ENCODE results near the gene VAPA.

The VAPA gene

GRCh38 chr18:9992973-9993520, 79.2 kb downstream of the VAPA start:
- H3K4me1 Mint-ChIP-seq (ENCODE audit: low read depth), result no peaks in the 10 kb centered on the region
- peaks cover 4% of the 10 kb centered on the region for H3K9me3 Mint-ChIP-seq
- DNase-seq (ENCODE audit: low spot score), result no peak
- H3K4me3 Mint-ChIP-seq, result no peak overlapping the region
- H3K27ac Mint-ChIP-seq, result no peak overlapping the region
- H3K27me3 Mint-ChIP-seq (ENCODE audit: low read depth), result peaks cover 3% of the 10 kb centered on the region
- no peaks in the 10 kb centered on the region for H3K36me3 Mint-ChIP-seq (ENCODE audit: low read depth)

- Mint-ChIP-seq H3K27me3 (ENCODE audit: low read depth) (peaks cover 3% of the 10 kb centered on the region), H3K36me3 (ENCODE audit: low read depth) (no peaks in the 10 kb centered on the region), H3K4me1 (ENCODE audit: low read depth) (no peaks in the 10 kb centered on the region), H3K4me3 (no peak overlapping the region), H3K9me3 (peaks cover 9% of the 10 kb centered on the region), H3K27ac (no peak overlapping the region)
- no peak for DNase-seq (ENCODE audit: low spot score)
Measured at GRCh38 chr18:9993521-9994025, 79.8 kb downstream of the VAPA start.

- no peak for DNase-seq (ENCODE audit: low spot score)
- Mint-ChIP-seq H3K36me3 (ENCODE audit: low read depth) (no peaks in the 10 kb centered on the region), H3K27ac (no peak overlapping the region), H3K9me3 (peaks cover 11% of the 10 kb centered on the region), H3K4me3 (no peak overlapping the region), H3K27me3 (ENCODE audit: low read depth) (peaks cover 3% of the 10 kb centered on the region), H3K4me1 (ENCODE audit: low read depth) (no peaks in the 10 kb centered on the region)
Measured at GRCh38 chr18:9994026-9994570, 80.3 kb downstream of the VAPA start.

- DNase-seq (ENCODE audit: low spot score), result no peak
- Mint-ChIP-seq H3K4me3 (no peak overlapping the region), H3K4me1 (ENCODE audit: low read depth) (no peaks in the 10 kb centered on the region), H3K27ac (no peak overlapping the region), H3K9me3 (peaks cover 16% of the 10 kb centered on the region), H3K36me3 (ENCODE audit: low read depth) (no peaks in the 10 kb centered on the region), H3K27me3 (ENCODE audit: low read depth) (peaks cover 3% of the 10 kb centered on the region)
Measured at GRCh38 chr18:9994701-9995235, 81.0 kb downstream of the VAPA start.

GRCh38 chr18:9995631-9996030, 81.8 kb downstream of the VAPA start:
- H3K36me3 Mint-ChIP-seq (ENCODE audit: low read depth), result no peaks in the 10 kb centered on the region
- no peak overlapping the region for H3K4me3 Mint-ChIP-seq
- H3K27me3 Mint-ChIP-seq (ENCODE audit: low read depth), result peaks cover 6% of the 10 kb centered on the region
- H3K9me3 Mint-ChIP-seq, result peaks cover 16% of the 10 kb centered on the region
- DNase-seq (ENCODE audit: low spot score), result no peak
- H3K4me1 Mint-ChIP-seq (ENCODE audit: low read depth), result no peaks in the 10 kb centered on the region
- H3K27ac Mint-ChIP-seq, result no peak overlapping the region

GRCh38 chr18:9996094-9996493, 82.3 kb downstream of the VAPA start:
- peaks cover 6% of the 10 kb centered on the region for H3K27me3 Mint-ChIP-seq (ENCODE audit: low read depth)
- H3K4me3 Mint-ChIP-seq, result no peak overlapping the region
- no peaks in the 10 kb centered on the region for H3K4me1 Mint-ChIP-seq (ENCODE audit: low read depth)
- no peaks in the 10 kb centered on the region for H3K36me3 Mint-ChIP-seq (ENCODE audit: low read depth)
- peaks cover 16% of the 10 kb centered on the region for H3K9me3 Mint-ChIP-seq
- DNase-seq (ENCODE audit: low spot score), result no peak
- no peak overlapping the region for H3K27ac Mint-ChIP-seq

- Mint-ChIP-seq H3K27me3 (ENCODE audit: low read depth) (peaks cover 8% of the 10 kb centered on the region), H3K36me3 (ENCODE audit: low read depth) (no peaks in the 10 kb centered on the region), H3K4me1 (ENCODE audit: low read depth) (no peaks in the 10 kb centered on the region), H3K4me3 (no peak overlapping the region), H3K9me3 (peaks cover 16% of the 10 kb centered on the region), H3K27ac (no peak overlapping the region)
- no peak for DNase-seq (ENCODE audit: low spot score)
Measured at GRCh38 chr18:9997711-9998110, 83.9 kb downstream of the VAPA start.

- Mint-ChIP-seq H3K4me3 (no peak overlapping the region), H3K4me1 (ENCODE audit: low read depth) (no peaks in the 10 kb centered on the region), H3K27ac (no peak overlapping the region), H3K27me3 (ENCODE audit: low read depth) (peaks cover 8% of the 10 kb centered on the region), H3K36me3 (ENCODE audit: low read depth) (no peaks in the 10 kb centered on the region), H3K9me3 (peaks cover 16% of the 10 kb centered on the region)
- DNase-seq (ENCODE audit: low spot score), result no peak
Measured at GRCh38 chr18:9998330-9998729, 84.5 kb downstream of the VAPA start.

- DNase-seq (ENCODE audit: low spot score), result no peak
- no peak overlapping the region for H3K27ac Mint-ChIP-seq
- peaks cover 5% of the 10 kb centered on the region for H3K27me3 Mint-ChIP-seq (ENCODE audit: low read depth)
- no peaks in the 10 kb centered on the region for H3K4me1 Mint-ChIP-seq (ENCODE audit: low read depth)
- H3K9me3 Mint-ChIP-seq, result peaks cover 16% of the 10 kb centered on the region
- no peak overlapping the region for H3K4me3 Mint-ChIP-seq
- H3K36me3 Mint-ChIP-seq (ENCODE audit: low read depth), result no peaks in the 10 kb centered on the region
Measured at GRCh38 chr18:10002280-10002679, 88.5 kb downstream of the VAPA start.

- Mint-ChIP-seq H3K27me3 (ENCODE audit: low read depth) (peaks cover 5% of the 10 kb centered on the region), H3K4me3 (no peak overlapping the region), H3K36me3 (ENCODE audit: low read depth) (no peaks in the 10 kb centered on the region), H3K27ac (no peak overlapping the region), H3K4me1 (ENCODE audit: low read depth) (no peaks in the 10 kb centered on the region), H3K9me3 (peaks cover 10% of the 10 kb centered on the region)
- DNase-seq (ENCODE audit: low spot score), result no peak
Measured at GRCh38 chr18:10003281-10003680, 89.5 kb downstream of the VAPA start.

- Mint-ChIP-seq H3K9me3 (peaks cover 6% of the 10 kb centered on the region), H3K4me1 (ENCODE audit: low read depth) (no peaks in the 10 kb centered on the region), H3K36me3 (ENCODE audit: low read depth) (no peaks in the 10 kb centered on the region), H3K27ac (no peak overlapping the region), H3K4me3 (no peak overlapping the region), H3K27me3 (ENCODE audit: low read depth) (peaks cover 5% of the 10 kb centered on the region)
- no peak for DNase-seq (ENCODE audit: low spot score)
Measured at GRCh38 chr18:10003866-10004265, 90.0 kb downstream of the VAPA start.

- H3K9me3 Mint-ChIP-seq, result no peaks in the 10 kb centered on the region
- H3K27ac Mint-ChIP-seq, result no peak overlapping the region
- no peak for DNase-seq (ENCODE audit: low spot score)
- no peak overlapping the region for H3K4me3 Mint-ChIP-seq
- H3K27me3 Mint-ChIP-seq (ENCODE audit: low read depth), result peaks cover 2% of the 10 kb centered on the region
- no peaks in the 10 kb centered on the region for H3K36me3 Mint-ChIP-seq (ENCODE audit: low read depth)
- no peaks in the 10 kb centered on the region for H3K4me1 Mint-ChIP-seq (ENCODE audit: low read depth)
Measured at GRCh38 chr18:10006311-10006893, 92.6 kb downstream of the VAPA start.

- no peak for DNase-seq (ENCODE audit: low spot score)
- Mint-ChIP-seq H3K4me1 (ENCODE audit: low read depth) (no peaks in the 10 kb centered on the region), H3K9me3 (no peaks in the 10 kb centered on the region), H3K27me3 (ENCODE audit: low read depth) (no peaks in the 10 kb centered on the region), H3K4me3 (no peak overlapping the region), H3K36me3 (ENCODE audit: low read depth) (no peaks in the 10 kb centered on the region), H3K27ac (no peak overlapping the region)
Measured at GRCh38 chr18:10008006-10008647, 94.3 kb downstream of the VAPA start.
